Spleen (tissue), 11 donors: ENCODE results near the gene LYL1. TPM values are rescaled to one million over a fixed set of nuclear protein-coding genes. Genes with fewer than 3 reads are reported as not detected.

ENCODE experiments used
- DNase-seq: peaks from one replicate; pipeline ENCODE4 v3.0.0-alpha.2; 2020
- H3K27ac ChIP-seq, 8 donors: fragments of 200-600 bp; sonication (generic) in 7 of 8; 1 replicate in 4 of 8; 2 replicates in 4 of 8; pipeline versions ENCODE4 v1.5.0 to v1.8.0; 2016 to 2021; ENCODE audit warnings: inconsistent platforms in 4 of 8, mild to moderate bottlenecking in 4 of 8, moderate library complexity in 1 of 8
- H3K27me3 ChIP-seq, 7 donors: fragments of 200-600 bp; sonication (generic) in 6 of 7; replicated peaks in 1 of 7; 1 replicate in 4 of 7; 2 replicates in 3 of 7; pipeline versions ENCODE4 v1.5.0 to v1.8.0; 2016 to 2021; ENCODE audit warnings: inconsistent platforms in 3 of 7, mild to moderate bottlenecking in 1 of 7
- H3K36me3 ChIP-seq, 6 donors: fragments of 200-600 bp; sonication (generic) in 5 of 6; 1 replicate in 4 of 6; 2 replicates in 2 of 6; pipeline versions ENCODE4 v1.5.0 to v1.8.0; 2016 to 2021; ENCODE audit warnings: inconsistent platforms in 2 of 6
- H3K4me1 ChIP-seq, 6 donors: fragments of 200-600 bp; sonication (generic) in 5 of 6; 1 replicate in 3 of 6; 2 replicates in 3 of 6; pipeline versions ENCODE4 v1.5.0 to v1.8.0; 2016 to 2021; ENCODE audit warnings: inconsistent platforms in 3 of 6
- H3K4me3 ChIP-seq, 8 donors: fragments of 200-600 bp; sonication (generic) in 7 of 8; 1 replicate in 4 of 8; 2 replicates in 4 of 8; pipeline versions ENCODE4 v1.5.0 to v1.8.0; 2016 to 2021; ENCODE audit warnings: inconsistent platforms in 4 of 8, mild to moderate bottlenecking in 4 of 8, moderate library complexity in 2 of 8
- H3K9me3 ChIP-seq, 8 donors: fragments of 200-600 bp; sonication (generic) in 7 of 8; 1 replicate in 4 of 8; 2 replicates in 4 of 8; pipeline versions ENCODE4 v1.5.0 to v1.8.0; 2016 to 2021; ENCODE audit warnings: inconsistent platforms in 4 of 8
- CTCF ChIP-seq, 11 experiments: fragments of 200-600 bp in 7 of 11; fragments of 450-650 bp in 4 of 11; sonication (generic) in 4 of 11; IDR thresholded peaks in 8 of 11; conservative IDR thresholded peaks in 3 of 11; 1 replicate in 7 of 11; 2 replicates in 4 of 11; pipeline versions ENCODE4 v1.4.0 to v1.8.0; 2016 to 2021; ENCODE audit warnings: antibody characterized with exemption in 11 of 11, inconsistent platforms in 4 of 11, mild to moderate bottlenecking in 1 of 11
- POLR2A ChIP-seq, 3 donors: fragments of 450-650 bp; IDR thresholded peaks; one replicate each; pipeline ENCODE4 v1.5.1; 2017; ENCODE audit warnings: antibody characterized with exemption in 3 of 3, mild to moderate bottlenecking in 1 of 3
- POLR2AphosphoS5 ChIP-seq, 3 donors: sonication (generic); formaldehyde crosslinking; IDR thresholded peaks; one replicate each; pipeline ENCODE4 v1.5.1; 2017; ENCODE audit warnings: antibody characterized with exemption in 3 of 3
- WGBS, 5 donors: extraction: QIAGEN DNeasy Blood & Tissue Kit in 3 of 5; methylation state at CpG; one replicate each; pipeline versions ENCODE4 v1.1.5 to v1.1.7; 2013 to 2018; 5-methylcytosine and 5-hydroxymethylcytosine counted together
- intact Hi-C: fragments of 100-400 bp; cut with DNase I; formaldehyde crosslinking; loops from one replicate; pipeline ENCODE4 v1.15.0; 2023; ENCODE audit warnings: low total_unique reads
- polyA plus RNA-seq, 3 donors: library from polyadenylated mRNA; stranded (reverse); fragments of 200-250 nt; gene quantifications; one replicate each; pipeline ENCODE4 v1.2.1, GENCODE V29; 2013
- total RNA-seq, 7 donors: library from RNA; depleted of rRNA in 3 of 7; stranded (reverse); fragments of >200 nt in 3 of 7; fragmentation: NEBNext Ultra II Directional in 4 of 7; extraction: Animal tissue kit (Norgen Biotek cat#: 25700) in 4 of 7; gene quantifications; one replicate each; pipeline versions ENCODE4 v1.1.0 to v1.2.1, GENCODE V29; 2016 to 2021
- donor health status: healthy with polysubstance abuse.
- donor health status: DM: no; HTN: no; CAD: no; lungs with moderate emphysema.
- donor health status: DM: no; HTN: no; CAD: no.
- donor health status: Bipolar disorder and iron deficiency.
- donor health status: healthy.
- donor health status: DM: no; HTN: no; CAD: no.
- donor health status: DM: yes; HTN: yes; CAD: no.

The LYL1 gene
- total and polyA plus RNA-seq, 10 donors: 35.5 to 86.9 (median 59.4) TPM

- no peaks in the 10 kb centered on the region for H3K9me3 ChIP-seq
- 13 to 42% (median 25%) methylated on average over 11 to 13 of the region's 13 CpGs for WGBS, 5 donors
- DNase-seq: peak; percentile 85
- TF ChIP-seq POLR2A (IDR thresholded peaks at IDR 0.05) (no peak), POLR2AphosphoS5 (IDR thresholded peaks at IDR 0.05) (no peak), CTCF (IDR thresholded peaks at IDR 0.05 in 8 of 11, conservative IDR thresholded peaks at IDR 0.05 in 3 of 11) (no peak)
- H3K36me3 ChIP-seq: peaks cover 0 to 43% (median 7%) of the 10 kb centered on the region in 6 donors
- intact Hi-C loops: loop anchor here (5.0 kb wide), 1 partner anchor 49 kb away; the partner anchor contains the start of genes IER2 and STX10
- H3K27ac ChIP-seq: peak overlapping the region; percentile 74 to 99 (median 97)
- H3K27me3 ChIP-seq: peaks cover 0 to 4% (median 0%) of the 10 kb centered on the region in 7 donors
- H3K4me3 ChIP-seq: peak overlapping the region; percentile 33 to 88 (median 70)
- peaks cover 28 to 88% (median 78%) of the 10 kb centered on the region in 6 donors for H3K4me1 ChIP-seq
Measured at GRCh38 chr19:13103581-13104359, 1.1 kb upstream of the LYL1 start.

- DNase-seq: no peak
- Histone ChIP-seq H3K27ac (peak overlapping the region; percentile 74 to 99 (median 97)), H3K4me3 (peak overlapping the region; percentile 57 to 88 (median 70)), H3K9me3 (no peaks in the 10 kb centered on the region), H3K4me1 (peaks cover 30 to 100% (median 93%) of the 10 kb centered on the region in 6 donors), H3K36me3 (peaks cover 0 to 28% (median 6%) of the 10 kb centered on the region in 6 donors), H3K27me3 (peaks cover 0 to 18% (median 0%) of the 10 kb centered on the region in 7 donors)
- TF ChIP-seq CTCF (IDR thresholded peaks at IDR 0.05 in 8 of 11, conservative IDR thresholded peaks at IDR 0.05 in 3 of 11): no peak
- intact Hi-C loops: loop anchor here (5.0 kb wide), 1 partner anchor 50 kb away; the partner anchor contains the start of genes IER2 and STX10
- whole genome bisulfite sequencing, 5 donors: 0 to 11% (median 6%) methylated on average over 7 of the region's 7 CpGs
Measured at GRCh38 chr19:13102416-13102665, 317 bp downstream of the LYL1 start.

DNA sequence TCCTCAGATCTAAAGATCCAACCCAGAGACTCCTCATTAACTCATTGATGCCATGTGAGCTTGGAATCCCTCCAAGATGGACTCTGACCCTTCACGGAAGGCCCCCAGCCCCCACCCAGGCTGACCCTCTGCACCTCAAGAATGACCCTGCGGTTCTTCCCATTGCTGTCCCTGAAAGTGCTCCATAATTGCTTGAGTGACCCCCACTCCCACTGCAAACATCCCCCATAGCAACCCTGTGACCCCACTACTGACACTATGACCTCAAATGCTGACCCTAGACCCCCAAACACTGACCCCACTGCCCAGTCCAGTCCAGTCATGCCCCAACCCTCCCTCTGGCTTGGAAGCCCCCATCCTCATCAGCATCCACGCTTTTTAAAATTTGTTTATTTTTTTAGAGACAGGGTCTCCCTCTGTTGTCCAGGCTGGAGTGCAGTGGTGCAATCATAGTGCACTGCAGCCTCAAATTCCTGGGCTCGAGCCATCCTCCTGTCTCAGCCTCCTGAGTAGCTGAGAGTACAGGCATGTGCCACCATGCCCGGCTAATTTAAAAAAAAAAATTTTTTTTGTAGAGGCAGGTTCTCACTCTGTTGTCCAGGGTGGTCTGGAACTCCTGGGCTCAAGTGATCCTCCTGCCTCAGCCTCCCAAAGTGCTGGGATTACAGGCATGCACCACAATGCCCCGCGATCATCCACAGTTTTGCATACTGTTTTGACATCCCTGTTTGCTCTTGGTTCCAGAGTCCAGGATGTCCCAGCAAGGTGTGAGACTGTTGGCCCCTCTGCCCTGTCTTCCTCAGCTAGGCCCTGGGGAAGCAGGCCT lies 855 bp downstream of the LYL1 start:
- peaks cover 0 to 23% (median 3%) of the 10 kb centered on the region in 6 donors for H3K36me3 ChIP-seq
- H3K4me3 ChIP-seq: peak overlapping the region; percentile 57 to 88 (median 70)
- WGBS, 5 donors: 26 to 38% (median 31%) methylated on average over 7 of the region's 7 CpGs
- intact Hi-C loops: loop anchor here (5.0 kb wide), 1 partner anchor 50 kb away; the partner anchor contains the start of genes IER2 and STX10
- TF ChIP-seq CTCF (IDR thresholded peaks at IDR 0.05 in 8 of 11, conservative IDR thresholded peaks at IDR 0.05 in 3 of 11): peak in 1 of 11 experiments; percentile 3
- TF ChIP-seq POLR2AphosphoS5 (IDR thresholded peaks at IDR 0.05): no peak
- no peak for TF ChIP-seq POLR2A (IDR thresholded peaks at IDR 0.05)
- DNase-seq: no peak
- H3K9me3 ChIP-seq: no peaks in the 10 kb centered on the region
- peaks cover 0 to 23% (median 0%) of the 10 kb centered on the region in 7 donors for H3K27me3 ChIP-seq
- peak overlapping the region; percentile 74 to 99 (median 97) for H3K27ac ChIP-seq
- H3K4me1 ChIP-seq: peaks cover 30 to 100% (median 97%) of the 10 kb centered on the region in 6 donors
